Kidney epithelial cell (primary cell): Measurements from ENCODE around the gene KRT1. TPM values are rescaled to one million over a fixed set of nuclear protein-coding genes. Genes with fewer than 3 reads are reported as not detected.

Experiments
- DNase-seq: peaks from one replicate; pipeline ENCODE4 v3.0.0-alpha.2; 2010; ENCODE audit warnings: low read depth
- H3K27me3 ChIP-seq: 2 replicates; pipeline ENCODE4 v1.6.0; 2011; ENCODE audit warnings: low read length; ENCODE audit not compliant: control insufficient read depth, insufficient read depth
- H3K36me3 ChIP-seq: 2 replicates; pipeline ENCODE4 v1.5.1; 2011; ENCODE audit warnings: low read length; ENCODE audit not compliant: control insufficient read depth, insufficient read depth
- H3K4me3 ChIP-seq: 2 replicates; pipeline ENCODE4 v1.5.1; 2011; ENCODE audit warnings: low read depth, mild to moderate bottlenecking, control low read depth, low read length
- CTCF ChIP-seq: IDR thresholded peaks from 2 replicates; pipeline ENCODE4 v1.5.1; 2011; ENCODE audit warnings: mild to moderate bottlenecking, moderate library complexity, low read length, control low read depth, inconsistent platforms; ENCODE audit not compliant: insufficient read depth, poor library complexity, severe bottlenecking
- total RNA-seq: library from RNA; depleted of rRNA; stranded (reverse); fragments of >200 nt; gene quantifications from 2 replicates; pipeline ENCODE4 v1.2.3, GENCODE V29; 2015

KRT1 gene
- total RNA-seq, 1 donor from 2014 or later: not detected

GRCh38 chr12:52636592-52637258 lies 43.5 kb downstream of the KRT1 start:
- no peak for DNase-seq

GRCh38 chr12:52636189-52636588 lies 44.0 kb downstream of the KRT1 start:
- no peaks in the 10 kb centered on the region for H3K27me3 ChIP-seq
- H3K36me3 ChIP-seq: no peaks in the 10 kb centered on the region
- DNase-seq: no peak
- no peak overlapping the region for H3K4me3 ChIP-seq
- no peak for TF ChIP-seq CTCF

More at GRCh38 chr12:52636592-52637258, 43.5 kb downstream of the KRT1 start:
- no peak for TF ChIP-seq CTCF
- H3K36me3 ChIP-seq: no peaks in the 10 kb centered on the region
- H3K27me3 ChIP-seq: no peaks in the 10 kb centered on the region
- no peak overlapping the region for H3K4me3 ChIP-seq

- H3K4me3 ChIP-seq: no peak overlapping the region
- no peak for DNase-seq
- no peak for TF ChIP-seq CTCF
- H3K27me3 ChIP-seq: no peaks in the 10 kb centered on the region
- no peaks in the 10 kb centered on the region for H3K36me3 ChIP-seq
Observed at GRCh38 chr12:52634266-52635056, 45.7 kb downstream of the KRT1 start.

GRCh38 chr12:52633383-52633782 lies 46.8 kb downstream of the KRT1 start:
- DNase-seq: no peak
- Histone ChIP-seq H3K27me3 (no peaks in the 10 kb centered on the region), H3K4me3 (no peak overlapping the region), H3K36me3 (no peaks in the 10 kb centered on the region)
- no peak for TF ChIP-seq CTCF

- Histone ChIP-seq H3K4me3 (no peak overlapping the region), H3K27me3 (no peaks in the 10 kb centered on the region), H3K36me3 (no peaks in the 10 kb centered on the region)
- TF ChIP-seq CTCF: no peak
- DNase-seq: no peak
Observed at GRCh38 chr12:52632656-52633055, 47.6 kb downstream of the KRT1 start.
